Activated CD4-positive, alpha-beta T cell treated with anti-CD3 and anti-CD28 coated beads for 24 hours (primary cell): ENCODE measurements around the gene LGALSL.
"Not testable (repeated sequence)": the region's sequence is repeated elsewhere in the genome, so short reads cannot be mapped to it uniquely, and the experiment has no call there.

Source experiments
- DNase-seq, 2 donors: peaks; one replicate each; pipeline ENCODE4 v3.0.0-alpha.2; 2020; ENCODE audit warnings: low read depth in 2 of 2

The LGALSL gene

DNA sequence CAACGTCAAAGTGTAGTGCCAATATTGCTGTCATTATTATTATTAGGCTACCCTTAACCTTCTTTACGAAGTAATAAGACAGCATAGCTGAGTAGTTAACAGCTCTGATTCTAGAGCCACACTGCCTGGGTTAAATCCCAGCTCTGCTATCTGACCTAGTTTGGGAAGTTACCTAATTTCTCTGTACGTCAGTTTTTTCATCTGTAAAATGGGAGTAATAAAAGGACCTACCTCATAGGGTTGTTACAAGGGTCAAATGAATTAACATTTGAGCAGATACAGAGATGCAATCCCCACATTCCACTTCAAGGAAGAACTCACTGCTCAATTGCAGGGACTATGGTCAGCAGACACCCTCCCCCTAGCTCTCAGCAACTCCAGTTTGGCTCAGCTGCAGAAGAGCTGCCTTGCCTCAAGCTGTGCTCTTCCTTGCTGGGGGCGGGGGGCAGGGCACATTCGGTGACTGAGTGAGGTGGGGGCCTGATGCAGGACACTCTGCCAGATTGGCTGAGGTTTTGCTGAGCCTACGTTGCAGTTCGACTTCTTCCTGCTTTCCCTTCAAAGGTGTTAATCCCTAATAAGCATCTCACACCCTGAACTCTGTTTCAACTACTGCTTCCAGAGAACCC, 11.0 kb upstream of the LGALSL start:
- DNase-seq: no peak

DNA sequence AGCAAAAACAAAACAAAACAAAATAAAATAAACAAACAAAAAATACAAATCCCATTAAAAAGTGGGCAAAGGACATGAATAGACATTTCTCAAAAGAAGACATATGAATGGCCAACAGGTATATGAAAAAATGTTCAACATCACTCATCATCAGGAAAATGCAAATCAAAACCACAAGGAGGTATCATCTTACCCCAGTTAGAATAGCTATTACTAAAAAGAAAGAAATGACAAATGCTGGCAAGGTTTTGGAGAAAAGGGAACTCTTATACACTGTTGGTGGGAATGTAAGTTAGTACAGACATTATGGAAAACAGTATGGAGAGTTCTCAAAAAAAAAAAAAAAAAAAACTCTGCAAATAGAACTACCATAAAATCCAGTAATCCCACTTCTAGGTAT, 8.0 kb upstream of the LGALSL start:
- DNase-seq: not testable (repeated sequence)

DNA sequence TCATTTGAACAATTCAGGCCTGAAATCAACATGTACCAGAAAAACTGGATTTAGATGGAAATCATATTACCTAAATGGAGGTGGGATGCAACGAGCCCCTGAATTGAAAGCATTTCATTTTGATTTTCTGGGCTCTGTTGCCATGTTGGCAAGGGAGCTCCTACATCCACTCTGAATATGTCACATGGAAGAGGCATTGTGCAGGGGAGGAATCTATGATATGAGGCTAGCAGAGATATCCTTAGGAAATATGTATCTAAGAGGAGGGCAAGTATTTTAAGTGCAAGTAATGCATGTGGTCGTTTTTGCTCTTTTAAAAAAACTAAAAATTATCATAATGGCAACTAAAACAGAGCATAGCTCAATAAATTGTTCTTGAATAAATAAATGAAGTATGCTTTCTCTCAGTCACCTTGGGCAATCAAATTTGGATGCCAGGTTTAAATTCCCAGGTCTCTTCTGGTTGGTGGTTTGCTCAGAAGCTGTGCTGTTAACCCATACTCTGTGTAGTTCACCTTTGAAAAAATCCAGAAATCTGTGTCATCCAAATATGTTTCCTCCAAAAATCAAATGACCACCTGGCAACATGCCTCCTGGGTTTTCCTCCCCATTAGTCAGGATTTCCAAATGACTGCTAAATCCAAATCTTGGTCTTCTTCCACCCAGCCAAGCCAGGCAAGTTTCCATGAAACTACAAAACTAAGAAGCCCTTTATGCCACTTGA, 6.5 kb upstream of the LGALSL start:
- DNase-seq: no peak

DNA sequence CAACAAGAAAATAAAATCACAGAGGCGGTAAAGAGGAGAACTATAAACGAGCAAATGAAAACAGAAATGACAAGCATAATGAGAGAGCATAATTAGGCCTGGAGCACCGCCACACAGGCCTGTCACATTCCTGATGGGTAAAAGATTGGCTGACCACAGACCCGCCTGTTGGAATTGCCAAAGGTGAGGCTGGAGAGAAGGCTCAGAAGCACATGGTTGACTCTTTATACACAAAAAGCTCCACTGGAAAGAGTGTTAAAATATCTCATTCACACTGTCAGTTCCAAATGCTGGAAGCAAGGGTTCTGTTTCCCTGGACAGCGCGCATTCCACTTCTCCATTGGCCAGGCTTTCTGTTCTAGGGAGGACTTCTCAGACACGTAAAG, 5.9 kb upstream of the LGALSL start:
- DNase-seq: no peak

DNA sequence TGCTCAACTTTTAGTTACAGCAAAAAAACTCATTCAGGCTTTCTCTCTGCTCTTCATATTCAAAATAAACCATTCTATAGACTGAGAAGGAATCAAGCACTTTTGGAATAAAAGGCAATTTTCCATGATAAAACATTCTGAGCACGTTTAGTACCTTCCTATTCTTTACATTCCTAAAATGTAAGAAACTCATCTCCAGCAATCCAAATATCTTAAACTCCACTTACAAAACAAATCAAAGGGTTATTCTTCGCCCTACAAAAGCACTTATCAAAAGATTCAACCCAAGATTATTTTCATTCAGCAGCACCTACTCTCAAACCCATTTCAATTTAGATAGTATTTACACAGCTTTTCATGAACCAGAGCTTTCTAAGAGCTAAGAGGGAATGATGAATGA, 2.9 kb upstream of the LGALSL start:
- DNase-seq: no peak

DNA sequence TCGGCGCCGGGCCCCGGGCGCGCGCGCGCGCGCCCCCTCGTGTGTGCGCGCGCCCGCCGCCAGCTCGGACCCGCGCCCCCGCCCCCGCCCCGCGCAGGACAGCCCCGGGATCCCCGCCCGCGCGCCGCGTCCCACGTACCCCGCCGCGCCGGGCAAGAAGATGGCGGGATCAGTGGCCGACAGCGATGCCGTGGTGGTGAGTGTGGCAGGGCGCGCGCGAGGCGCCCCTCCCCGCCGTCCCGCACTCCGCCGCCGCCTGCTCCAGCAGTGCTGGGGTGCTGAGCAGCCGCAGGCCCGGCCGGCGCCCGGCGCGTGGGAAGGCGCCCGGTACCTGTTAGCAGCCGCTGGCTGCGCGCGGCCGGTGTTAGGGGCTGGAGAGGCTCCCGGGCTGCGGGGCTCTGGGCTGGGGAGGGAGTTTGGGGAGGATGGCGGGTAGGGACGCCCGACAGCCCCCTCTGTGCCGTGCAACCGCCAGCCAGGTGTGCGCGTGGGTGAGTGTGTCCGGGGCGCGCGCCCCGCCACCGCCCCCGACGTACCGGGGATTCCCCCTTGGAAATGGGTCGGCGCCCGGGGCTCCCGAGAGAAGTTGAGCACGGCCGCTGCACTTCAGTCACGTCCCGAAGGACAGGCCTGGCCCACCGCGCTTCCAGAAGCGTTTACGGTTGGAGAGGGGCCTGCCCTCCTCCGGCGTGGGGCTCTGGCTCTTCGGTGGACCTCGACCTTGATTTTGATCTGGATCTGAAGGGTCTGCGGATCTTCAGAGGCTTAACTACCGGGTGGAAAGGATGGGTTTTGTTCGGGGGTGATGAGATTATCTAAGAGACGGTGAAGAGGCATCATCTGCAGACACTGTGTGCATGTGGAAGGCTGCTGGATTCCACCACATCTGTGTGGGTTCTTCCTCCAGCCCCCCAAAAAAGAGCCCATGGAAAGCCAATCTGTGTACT, 697 bp downstream of the LGALSL start:
- DNase-seq: peak; percentile 24 to 28

DNA sequence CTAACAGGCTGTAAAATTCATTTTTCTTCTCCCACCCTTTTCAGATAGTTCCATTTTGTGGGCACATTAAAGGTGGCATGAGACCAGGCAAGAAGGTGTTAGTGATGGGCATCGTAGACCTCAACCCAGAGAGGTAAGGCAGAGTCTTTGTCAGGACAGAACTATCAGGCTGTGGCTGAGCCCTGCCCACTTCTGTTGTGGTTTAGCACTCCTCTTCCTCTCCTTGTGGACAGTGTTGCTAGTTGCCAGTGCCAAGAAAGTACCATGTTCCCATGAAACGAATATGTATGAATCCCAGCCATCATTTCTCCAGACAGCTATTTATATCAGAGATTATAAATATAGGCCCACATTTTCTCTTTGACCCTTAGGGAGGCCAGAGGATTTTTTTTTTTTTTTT, 1.6 kb downstream of the LGALSL start:
- no peak for DNase-seq

DNA sequence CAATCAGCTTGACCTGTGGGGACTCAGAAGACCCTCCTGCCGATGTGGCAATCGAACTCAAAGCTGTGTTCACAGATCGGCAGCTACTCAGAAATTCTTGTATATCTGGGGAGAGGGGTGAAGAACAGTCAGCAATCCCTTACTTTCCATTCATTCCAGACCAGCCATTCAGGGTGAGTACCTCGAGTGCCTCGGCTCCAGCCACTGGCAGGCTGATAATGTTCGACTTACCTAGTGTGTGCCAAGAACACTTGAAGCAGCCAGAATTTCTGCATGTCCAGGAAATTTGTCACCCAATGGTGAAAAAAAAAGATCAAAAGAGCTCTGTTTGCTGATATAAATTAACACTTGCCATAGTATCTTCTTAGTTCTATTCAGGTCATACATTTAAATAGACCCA, 2.3 kb downstream of the LGALSL start:
- no peak for DNase-seq

DNA sequence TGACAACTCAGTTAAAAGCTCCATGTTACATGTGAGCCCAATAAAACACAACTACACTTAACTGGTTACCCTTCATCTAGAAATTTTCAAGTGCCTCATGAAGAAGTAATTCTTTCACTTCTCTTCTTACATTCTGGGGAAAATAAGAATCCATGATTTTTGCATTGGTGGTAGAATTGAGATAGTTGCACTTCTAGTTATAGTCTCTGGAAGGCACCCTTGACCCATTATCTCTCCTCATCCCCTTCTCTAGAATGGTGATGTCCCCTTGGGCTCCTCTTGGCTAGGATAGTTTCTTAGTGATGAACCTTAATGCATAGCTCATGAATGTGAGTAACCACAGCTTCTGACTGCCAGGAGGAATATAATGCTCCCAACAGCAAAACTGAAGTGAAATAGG, 3.6 kb downstream of the LGALSL start:
- no peak for DNase-seq

DNA sequence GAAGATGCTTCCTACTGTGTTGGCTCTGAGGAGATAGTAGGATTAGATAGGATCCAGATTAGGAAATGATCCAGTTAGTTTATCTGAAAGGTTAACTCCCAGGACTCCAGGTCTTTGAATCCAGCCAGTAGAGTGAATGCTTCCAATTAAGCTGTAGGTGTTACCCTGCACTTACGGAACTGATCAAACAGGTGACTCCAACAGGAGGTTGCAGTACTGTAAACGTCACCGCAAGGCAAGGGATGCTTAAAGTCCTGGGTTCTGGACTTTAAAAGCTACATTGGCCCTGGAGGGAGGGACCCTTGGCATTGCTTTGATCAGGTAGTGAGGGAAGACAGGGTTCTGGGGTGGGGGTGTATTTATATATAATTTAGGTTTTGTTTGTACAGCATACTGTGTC, 5.6 kb downstream of the LGALSL start:
- no peak for DNase-seq

DNA sequence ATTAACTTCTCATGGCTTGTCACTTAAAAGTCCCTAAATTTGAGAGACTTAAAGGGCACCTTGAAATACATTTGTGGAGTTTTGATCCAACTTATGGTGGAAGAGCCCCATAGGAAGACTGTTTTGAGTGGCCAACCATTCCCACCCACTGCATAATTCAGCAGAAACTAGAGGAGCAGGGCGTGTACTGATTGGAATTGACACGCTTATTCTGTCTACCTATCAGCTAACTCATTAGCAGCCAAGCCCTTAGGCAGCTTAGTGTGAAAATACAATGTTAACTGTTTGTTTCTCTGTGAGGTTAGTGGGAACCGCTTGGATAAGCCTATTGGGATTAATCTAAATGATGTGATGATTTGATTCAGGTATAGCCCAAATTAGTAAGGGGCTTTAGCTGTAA, 6.4 kb downstream of the LGALSL start:
- DNase-seq: no peak

DNA sequence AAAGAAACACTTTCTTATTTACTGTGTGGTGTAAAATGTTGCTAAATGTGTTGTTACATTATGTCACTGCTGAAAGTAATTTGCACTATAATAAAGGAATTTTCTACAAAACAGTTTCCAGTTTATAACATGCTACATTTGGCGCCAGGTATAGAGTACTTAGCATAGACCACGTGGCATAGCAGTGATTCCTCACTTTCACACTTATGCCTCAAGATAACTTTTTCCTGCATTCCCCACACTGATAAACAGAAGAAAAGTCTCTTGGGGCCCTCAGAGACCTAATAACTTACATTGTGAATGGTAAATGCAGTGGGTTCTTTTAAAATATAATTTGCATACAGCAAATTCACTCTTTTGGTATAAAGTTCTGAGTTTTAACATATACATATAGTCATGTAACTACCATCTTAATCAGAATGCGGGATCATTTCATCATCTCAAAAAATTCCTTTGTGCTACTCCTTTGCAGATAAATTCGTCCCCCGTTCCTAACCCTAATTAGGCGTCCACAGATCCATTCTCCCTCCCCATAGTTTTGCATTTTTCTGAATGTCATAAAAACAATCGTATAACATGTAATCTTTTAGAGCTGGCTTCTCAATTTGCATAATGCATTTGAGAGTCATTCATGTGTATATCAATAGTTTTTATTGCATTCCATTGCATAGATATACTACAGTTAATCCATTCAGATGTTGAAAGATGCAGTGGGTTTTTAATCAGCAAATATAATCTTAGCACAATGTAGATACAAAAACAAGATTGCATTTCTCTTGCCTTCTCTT, 7.5 kb downstream of the LGALSL start:
- DNase-seq: no peak

DNA sequence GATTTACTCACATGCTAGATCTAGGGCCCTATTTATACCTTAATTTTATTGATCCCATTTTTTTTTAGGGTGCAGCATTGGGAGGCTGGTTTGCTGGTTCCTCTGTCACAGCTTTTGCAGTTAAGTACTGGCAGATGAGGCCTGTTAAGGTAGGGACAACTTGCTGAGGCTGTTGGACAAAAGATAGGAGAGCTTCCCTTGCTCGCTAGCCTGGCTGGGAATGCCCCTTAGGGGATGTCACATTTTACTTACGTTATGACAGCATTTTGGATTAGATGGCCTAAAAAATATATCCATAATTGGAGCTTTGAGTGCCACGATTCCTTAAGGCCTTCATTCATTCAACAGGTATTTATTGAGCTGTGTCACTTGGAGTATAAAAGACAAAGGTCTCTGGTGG, 8.2 kb downstream of the LGALSL start:
- DNase-seq: no peak

DNA sequence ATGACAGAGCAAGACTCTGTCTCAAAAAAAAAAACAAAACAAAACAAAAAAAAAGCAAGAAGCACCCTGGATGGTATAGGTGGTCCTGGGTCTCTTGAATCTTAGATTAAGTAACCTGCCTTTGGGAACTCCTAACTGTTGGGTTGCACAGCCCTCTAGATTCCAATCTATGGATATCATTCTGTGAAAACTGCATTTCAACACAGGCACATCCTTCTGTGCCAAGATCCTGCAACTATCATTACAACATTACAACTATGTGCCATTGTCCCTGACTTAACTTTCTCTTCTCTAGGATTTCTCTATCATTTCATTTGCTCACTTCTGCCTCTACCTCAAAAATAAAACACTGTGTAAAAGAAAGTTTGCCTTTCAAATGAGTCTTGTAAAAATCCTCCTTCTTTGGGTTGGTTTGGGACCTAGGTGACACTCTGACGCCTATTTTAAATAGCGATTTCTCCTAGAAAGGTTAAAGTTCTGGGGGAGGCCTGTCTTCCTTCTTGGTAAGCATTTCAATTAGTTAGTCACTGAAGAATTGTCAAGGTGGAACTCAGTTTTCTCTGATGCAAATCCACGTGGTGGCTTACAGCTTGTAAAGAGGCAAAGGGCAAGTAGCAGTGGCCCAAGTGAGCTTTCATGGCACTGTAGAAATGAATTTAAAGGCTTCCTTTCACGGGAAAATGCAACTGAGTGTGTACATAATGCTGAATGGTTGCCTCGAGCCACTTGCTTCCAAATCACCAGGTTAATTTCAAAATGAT, 9.2 kb downstream of the LGALSL start:
- DNase-seq: no peak

DNA sequence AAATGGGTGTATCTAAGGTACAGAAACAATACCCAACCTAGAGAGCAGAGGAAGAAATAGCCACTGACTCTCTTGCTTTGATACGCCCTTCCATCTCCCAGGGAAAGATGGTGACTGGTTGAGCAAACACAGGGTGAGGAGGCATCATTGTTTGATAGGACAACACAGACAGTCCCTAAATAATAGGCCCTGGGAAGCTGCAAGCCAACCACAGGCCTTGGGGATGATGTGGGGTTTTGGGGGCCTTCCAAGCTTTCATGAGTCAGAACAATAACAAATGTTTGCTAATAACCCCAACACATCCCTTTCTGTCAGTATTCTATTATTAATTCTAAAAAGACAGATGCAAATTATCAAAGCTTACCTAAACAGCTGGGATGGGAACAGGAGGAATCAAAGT, 9.8 kb downstream of the LGALSL start:
- DNase-seq: no peak

DNA sequence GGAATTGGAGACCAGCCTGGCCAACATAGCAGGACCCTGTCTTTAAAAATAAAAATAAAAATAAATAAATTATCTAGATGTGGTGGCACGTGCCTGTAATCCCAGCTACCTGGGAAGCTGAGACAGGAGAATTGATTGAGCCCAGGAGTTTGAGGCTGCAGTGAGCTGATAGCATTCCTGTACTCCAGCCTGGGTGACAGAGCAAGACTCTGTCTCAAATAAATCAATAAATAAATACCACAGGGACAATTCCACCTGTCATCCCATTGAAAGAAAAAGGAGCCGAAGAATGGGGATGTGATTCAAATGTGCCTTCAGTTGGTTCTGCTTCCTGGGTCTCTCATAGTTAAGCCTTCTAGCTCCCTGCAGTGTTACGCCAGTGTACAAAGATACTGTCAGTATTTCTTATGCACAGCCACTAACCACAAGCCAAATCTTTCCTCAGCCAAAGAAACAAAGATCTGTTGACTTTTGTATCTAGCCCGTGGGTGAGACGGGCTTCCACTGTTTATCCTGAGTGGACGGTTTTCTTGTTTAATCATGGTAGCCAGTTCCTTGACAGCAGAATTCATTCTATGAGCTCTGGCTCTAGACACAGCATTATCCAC, 12.6 kb downstream of the LGALSL start:
- no peak for DNase-seq

DNA sequence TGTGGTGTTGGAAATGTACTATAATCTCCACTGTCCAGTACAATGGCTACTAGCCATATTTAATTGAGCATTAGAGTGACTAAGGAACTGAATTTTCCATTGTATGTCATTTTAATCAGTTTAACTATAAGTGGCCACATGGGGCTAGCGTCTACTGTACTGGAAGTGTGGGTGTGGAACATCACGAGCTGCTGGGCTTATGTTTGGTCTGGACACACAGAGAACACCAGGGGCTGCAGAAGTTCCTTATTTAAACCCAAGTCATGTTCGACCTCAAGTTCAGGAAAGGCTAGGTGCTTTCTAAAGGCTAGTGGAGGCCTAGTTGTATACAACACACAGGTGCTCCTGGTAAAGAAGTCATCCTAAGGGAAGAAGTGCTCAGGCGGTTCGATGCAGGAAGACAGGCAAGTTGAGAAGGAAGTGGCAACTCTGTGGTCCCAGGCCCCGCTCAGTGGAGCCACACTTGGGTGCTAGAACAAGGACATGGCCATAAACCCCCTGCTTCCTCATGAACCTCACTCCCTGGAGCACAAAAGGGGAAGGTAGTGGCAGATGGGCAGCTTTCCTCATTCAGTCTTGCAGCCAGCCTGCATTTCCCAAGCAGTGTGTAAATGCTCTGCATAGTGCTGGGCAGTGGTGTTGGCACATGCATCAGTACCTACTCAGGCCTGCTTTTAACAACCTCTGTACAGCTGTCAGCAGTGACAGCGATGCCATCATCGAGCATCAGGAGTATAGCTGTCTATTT, 13.3 kb downstream of the LGALSL start:
- no peak for DNase-seq

DNA sequence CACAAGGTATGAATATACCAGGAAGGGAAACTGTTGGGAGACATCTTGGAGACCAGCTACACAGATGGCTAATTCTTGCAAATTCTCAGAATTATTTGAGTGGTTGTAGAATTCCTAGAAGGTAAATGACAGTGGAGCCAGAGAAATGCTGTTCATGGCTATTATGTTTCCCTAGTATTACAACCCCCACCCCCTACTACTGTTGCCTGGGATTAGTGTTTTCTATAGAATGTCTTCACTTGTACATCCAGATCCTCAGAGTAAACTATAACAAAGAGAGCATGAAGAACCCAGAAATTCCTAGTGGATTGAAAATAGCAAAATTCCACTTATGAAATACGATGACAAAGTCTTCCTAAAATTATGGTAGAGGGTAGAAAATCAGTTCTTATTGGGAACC, 15.3 kb downstream of the LGALSL start:
- DNase-seq: no peak

DNA sequence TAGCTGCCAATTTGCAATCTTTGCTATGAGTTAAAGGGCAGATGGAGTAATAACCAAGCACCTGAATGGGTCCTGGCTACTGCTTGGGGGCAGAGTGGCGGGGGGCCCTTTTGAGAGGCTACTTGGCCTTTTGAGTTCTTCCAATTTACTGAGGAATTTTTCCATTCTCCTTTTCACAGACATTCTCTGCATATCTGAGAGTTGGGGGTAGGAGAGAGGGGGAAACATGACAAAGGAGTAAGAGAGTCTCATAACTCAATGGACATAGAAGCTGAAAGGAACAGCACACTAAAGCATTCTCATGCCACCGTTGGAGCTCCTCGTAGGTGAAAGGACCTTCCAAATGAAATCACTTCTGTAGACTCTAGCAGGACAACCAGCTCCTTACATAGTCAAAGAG, 16.1 kb downstream of the LGALSL start:
- DNase-seq: no peak

DNA sequence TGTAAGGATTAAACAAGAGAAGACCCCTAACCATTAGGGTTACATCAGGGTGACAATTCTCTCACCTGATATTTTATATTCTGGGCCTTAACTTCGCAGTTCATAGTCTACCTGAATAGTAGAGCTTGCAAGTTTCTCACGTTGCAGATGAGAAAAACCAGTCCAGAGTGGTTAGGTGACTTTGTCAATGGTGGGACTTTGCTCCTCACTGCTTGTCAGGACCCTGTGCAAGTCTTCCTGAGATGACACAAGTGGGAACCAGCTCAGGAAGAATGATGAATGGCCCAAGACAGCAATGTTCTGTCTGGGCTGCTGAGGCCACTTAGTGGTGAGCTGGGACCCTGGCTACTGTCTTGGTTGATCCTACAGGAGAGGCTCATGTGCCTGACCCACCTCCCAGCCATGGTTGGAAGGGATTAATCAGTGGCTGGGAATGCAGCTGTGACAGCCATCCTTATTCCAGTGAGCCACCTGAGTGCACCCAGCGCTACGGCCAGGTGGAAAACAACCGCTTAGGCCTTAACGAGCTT, 16.9 kb downstream of the LGALSL start:
- no peak for DNase-seq
